ENCODE measurements around the gene ADK.

- no peak for TF ChIP-seq CTCF (IDR thresholded peaks at IDR 0.05; ENCODE audit: insufficient read depth, low read depth, low read length)
- TF ChIP-seq EZH2 (IDR thresholded peaks at IDR 0.05; ENCODE audit: insufficient read depth, low read length): no peak
Observed at GRCh38 chr10:74139981-74140380, 11.0 kb upstream of the ADK start.
